GM21515 (cell line): ENCODE measurements around the gene TMSB15C.

Experiments used
- ATAC-seq: cut with Tn5 transposase; IDR thresholded peaks from one replicate; pipeline ENCODE4 v1.9.1; 2021; ENCODE audit not compliant: unreplicated experiment

The TMSB15C gene

DNA sequence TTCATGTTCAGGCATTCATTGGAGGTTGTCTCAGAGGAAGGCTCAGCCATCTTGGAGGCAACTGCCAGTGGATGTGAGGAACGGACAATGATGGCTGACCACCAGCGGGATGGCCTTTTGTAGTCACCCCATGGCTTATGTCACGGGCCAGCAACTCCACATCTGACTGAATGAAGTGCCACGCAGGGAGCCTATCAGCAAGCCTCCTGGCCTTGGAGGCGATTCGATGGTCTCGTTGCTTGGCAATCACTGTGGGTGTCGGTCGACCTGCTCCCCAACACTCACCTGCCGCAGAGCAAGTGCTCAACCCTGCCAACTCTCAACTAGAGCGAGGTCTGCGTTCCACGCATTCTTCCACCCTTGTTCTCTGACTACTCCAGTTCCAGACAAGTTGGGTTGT, 28.9 kb downstream of the TMSB15C start:
- no peak for ATAC-seq

DNA sequence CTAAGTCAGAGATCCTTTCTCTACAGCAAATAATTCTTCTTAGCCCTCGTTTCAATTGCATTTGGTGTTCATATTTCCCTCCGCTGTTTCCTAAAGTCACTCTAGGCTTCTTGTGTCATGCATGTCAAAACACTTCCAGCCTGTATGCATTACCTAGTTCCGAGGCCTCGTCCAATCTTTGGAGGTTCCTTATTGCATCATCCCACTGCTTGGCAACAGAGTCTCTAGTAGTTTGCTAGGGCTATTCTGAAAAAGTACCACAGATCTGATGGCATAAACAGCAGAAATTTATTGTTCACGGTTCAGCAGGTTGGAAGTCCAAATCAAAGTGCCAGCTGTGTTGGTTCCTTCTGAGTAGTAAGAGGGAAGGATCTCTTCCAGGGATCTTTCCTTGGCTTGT, 30.4 kb downstream of the TMSB15C start:
- ATAC-seq = no peak

DNA sequence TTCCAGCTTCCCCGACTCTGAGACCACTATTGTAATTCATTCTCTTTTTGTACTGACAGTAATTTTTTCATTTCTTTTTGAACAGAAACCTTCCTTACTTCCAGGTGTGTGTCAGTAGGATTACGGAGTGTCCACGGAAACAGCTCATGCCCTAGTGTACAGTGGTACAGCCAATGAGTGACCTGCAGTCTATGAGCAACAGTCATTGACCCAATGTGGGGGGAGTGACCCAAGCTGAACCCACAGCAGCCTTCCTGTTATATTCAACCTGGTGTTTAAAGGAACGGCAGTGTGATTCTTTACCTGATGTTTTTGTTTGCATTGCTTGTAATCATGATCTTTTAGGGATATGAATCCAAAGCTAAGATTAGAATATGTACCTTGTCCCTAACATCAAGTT, 35.0 kb downstream of the TMSB15C start:
- ATAC-seq = no peak

DNA sequence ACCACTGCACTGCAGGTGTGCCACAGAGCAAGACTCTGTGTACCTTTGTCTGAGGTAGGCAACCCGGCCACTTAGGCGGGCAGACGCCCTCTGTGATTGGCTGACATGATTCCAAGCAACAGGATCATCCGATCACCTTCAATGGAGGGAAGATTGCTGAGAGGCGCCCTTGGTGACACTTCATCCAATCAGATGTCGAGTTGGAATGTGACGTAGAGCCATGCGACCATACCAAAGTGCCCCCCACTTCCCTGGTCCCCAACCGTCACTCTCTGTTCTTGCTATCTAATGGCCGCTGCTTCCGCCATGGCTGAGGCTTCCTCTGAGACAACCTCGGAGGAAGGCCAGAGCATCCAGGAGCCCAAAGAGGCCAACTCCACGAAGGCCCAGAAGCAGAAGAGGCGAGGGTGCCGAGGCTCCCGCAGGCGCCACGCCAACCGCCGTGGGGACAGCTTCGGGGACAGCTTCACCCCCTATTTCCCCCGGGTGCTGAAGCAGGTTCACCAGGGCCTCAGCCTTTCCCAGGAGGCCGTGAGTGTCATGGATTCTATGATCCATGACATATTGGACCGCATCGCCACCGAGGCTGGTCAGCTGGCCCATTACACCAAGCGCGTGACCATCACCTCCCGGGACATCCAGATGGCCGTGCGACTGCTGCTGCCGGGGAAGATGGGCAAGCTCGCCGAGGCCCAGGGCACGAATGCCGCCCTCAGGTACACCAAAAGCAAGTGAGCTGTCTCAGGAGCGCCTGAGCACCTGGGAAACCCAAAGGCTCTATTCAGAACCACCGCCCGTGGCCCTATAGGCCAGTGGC, 36.1 kb downstream of the TMSB15C start, which contains the start of gene H2BW2:
Gene H2BW2 (plus strand): TSS at position 268 of the 817 bp plus-strand sequence. CDS start 39 bp downstream, at position 307.
- no peak for ATAC-seq
